GM12891 (cell line): ENCODE data around the gene PPP4R3B.
A peak's percentile ranks its signal among the peaks of the same experiment; 100 is the strongest.
"Not testable (repeated sequence)": the region's sequence is repeated elsewhere in the genome, so short reads cannot be mapped to it uniquely, and the experiment has no call there.

Source experiments
- DNase-seq: peaks from one replicate; pipeline ENCODE4 v3.0.0; 2011; ENCODE audit warnings: low spot score; ENCODE audit not compliant: insufficient read length
- FAIRE-seq: peaks from 2 replicates; lab custom pipeline; 2011; peaks lifted over from hg19 to GRCh38; lab: Jason Lieb, UNC
- PAX5 ChIP-seq: IDR thresholded peaks from 2 replicates; pipeline ENCODE4 v1.6.1; 2011; ENCODE audit warnings: low read length, moderate library complexity, mild to moderate bottlenecking; ENCODE audit not compliant: insufficient read depth, severe bottlenecking
- POLR2A ChIP-seq: IDR thresholded peaks from 2 replicates; pipeline ENCODE4 v1.6.1; 2011; ENCODE audit warnings: low read depth, low read length, control low read depth
- POLR2AphosphoS5 ChIP-seq: IDR thresholded peaks from 2 replicates; pipeline ENCODE4 v1.6.1; 2011; ENCODE audit warnings: low read depth, low read length, control low read depth
- POU2F2 ChIP-seq: IDR thresholded peaks from 2 replicates; pipeline ENCODE4 v1.6.1; 2011; ENCODE audit warnings: low read depth, mild to moderate bottlenecking, control low read depth, low read length, moderate library complexity
- SPI1 ChIP-seq: IDR thresholded peaks from 2 replicates; pipeline ENCODE4 v1.6.1; 2011; ENCODE audit warnings: low read depth, low read length, control low read depth
- TAF1 ChIP-seq: IDR thresholded peaks from 2 replicates; pipeline ENCODE4 v1.6.1; 2011; ENCODE audit warnings: low read depth, low read length, control low read depth

Gene PPP4R3B

DNA sequence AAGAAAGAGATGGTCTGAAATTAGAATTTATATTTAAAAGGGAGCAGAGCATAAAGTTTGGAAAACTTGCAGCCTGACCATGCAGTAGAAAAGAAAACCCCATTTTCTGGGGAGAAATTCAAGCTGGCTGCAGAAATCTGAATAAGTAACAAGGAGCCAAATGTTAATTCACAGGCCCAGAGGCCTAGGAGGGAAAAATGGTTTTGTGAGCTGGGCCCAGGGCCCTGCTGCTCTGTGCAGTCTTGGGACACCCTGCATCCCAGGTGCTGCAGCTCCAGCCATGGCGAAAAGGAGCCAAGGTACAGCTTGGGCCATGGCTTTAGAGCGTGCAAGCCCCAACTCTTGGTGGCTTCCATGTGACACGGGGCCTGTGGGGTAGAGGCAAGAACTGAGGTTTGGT lies 56.6 kb downstream of the PPP4R3B start:
- DNase-seq (no peak), FAIRE-seq (no peak)
- TF ChIP-seq SPI1 (no peak), POLR2A (no peak), POU2F2 (no peak), PAX5 (no peak), POLR2AphosphoS5 (no peak)

GRCh38 chr2:55556809-55557208 lies 60.6 kb downstream of the PPP4R3B start:
- FAIRE-seq: no peak
- no peak for TF ChIP-seq POLR2A
- no peak for TF ChIP-seq PAX5
- TF ChIP-seq TAF1: no peak
- no peak for TF ChIP-seq SPI1
- TF ChIP-seq POLR2AphosphoS5: no peak
- TF ChIP-seq POU2F2: no peak
- no peak for DNase-seq

DNA sequence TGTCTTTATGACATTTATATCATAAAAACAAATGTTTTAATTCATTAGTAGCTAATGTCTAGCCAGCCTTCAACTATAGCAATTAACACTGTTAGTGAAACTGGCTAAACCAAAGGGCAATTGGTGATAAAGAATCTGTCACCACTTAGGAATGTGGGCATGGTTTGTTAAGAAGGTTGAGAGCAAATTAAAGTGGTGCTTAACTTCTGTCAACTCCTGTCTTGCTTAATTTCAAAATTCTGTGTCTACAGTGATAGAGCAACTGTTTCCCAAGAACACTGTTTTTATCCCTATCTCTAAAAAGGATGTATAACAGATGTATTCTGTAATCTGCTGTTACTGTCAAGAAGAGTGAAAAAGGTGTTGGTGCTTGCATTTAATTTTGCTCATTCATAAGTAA lies 61.4 kb downstream of the PPP4R3B start:
- FAIRE-seq: no peak
- DNase-seq: no peak
- TF ChIP-seq POU2F2 (no peak), TAF1 (no peak), PAX5 (no peak), POLR2AphosphoS5 (no peak), SPI1 (no peak), POLR2A (no peak)

DNA sequence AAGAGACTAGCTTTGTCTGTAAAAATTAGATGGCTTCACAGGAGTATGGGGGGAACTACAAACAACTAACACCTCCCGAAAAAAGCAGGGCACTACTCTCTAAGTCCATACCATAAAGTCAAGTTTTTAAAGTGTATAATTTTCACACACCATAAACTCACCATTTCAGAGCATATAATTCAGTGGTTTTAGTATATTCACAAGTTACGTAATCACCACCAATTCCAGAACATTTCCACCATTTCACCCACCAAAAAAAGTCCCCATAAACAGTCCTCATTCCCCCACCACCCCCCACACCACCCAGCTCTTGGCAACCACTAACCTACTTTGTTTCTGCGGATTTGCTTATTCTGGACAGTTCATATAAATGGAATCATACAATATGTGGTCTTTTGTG lies 64.1 kb downstream of the PPP4R3B start:
- FAIRE-seq (no peak), DNase-seq (no peak)
- no peak for TF ChIP-seq PAX5
- TF ChIP-seq POLR2A: no peak
- TF ChIP-seq TAF1: no peak
- TF ChIP-seq SPI1: no peak
- no peak for TF ChIP-seq POLR2AphosphoS5
- no peak for TF ChIP-seq POU2F2

DNA sequence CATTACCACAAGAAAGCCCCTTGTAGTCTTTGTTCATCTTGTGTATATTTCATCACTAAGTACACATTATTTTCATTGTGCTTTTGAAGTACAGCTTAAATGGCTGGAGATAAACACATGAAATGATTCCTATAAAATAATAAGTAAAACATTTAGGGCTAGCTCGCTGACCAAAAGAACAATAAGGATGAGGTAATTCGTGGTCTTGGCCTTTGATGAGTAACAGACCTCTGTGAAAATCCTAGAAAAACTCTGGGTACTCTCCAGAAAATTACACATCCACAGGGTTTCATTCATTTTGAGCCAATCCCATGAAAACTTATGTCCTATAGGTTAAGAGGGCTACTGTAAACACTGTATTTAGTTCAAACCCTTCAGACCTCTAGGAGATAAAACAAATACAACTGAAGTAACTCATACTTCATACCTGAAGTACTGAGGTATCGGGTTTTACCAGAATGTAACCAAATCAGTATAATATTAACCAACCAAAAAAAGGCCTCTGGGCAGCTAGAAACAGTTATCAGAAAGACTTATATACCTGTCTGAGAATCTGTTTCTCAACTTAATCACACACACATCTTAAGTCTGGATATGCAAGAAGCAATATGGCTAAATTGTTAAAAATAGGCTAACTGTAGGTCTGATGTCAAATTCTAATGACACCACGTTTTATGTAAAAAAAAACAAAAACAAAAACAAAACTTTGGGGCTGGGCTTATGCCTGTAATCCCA lies 66.9 kb downstream of the PPP4R3B start:
- no peak for FAIRE-seq
- TF ChIP-seq TAF1 (no peak), SPI1 (no peak), POLR2AphosphoS5 (no peak), PAX5 (no peak), POU2F2 (no peak), POLR2A (no peak)
- DNase-seq: no peak

DNA sequence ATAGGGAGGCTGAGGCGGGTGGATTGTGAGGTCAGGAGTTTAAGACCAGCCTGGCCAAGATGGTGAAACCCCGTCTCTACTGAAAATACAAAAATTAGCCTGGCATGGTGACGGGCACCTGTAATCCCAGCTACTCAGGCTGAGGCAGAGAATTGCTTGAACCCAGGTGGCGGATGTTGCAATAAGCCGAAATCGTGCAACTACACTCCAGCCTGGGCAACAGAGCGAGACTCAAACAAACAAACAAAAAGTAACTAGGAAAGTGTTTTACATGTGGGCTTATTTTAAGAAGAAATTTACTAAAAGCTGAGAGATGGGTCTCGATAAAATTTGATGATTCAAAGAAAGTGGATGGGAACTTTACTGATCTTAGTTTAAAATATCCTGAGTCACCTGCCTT lies 69.7 kb downstream of the PPP4R3B start:
- FAIRE-seq, DNase-seq: not testable (repeated sequence)

GRCh38 chr2:55547001-55547400 lies 70.4 kb downstream of the PPP4R3B start:
- DNase-seq (no peak), FAIRE-seq (no peak)
- no peak for TF ChIP-seq SPI1

GRCh38 chr2:55530539-55531081 lies 86.8 kb downstream of the PPP4R3B start:
- TF ChIP-seq PAX5 (no peak), POU2F2 (no peak), SPI1 (no peak), POLR2A (no peak), POLR2AphosphoS5 (no peak), TAF1 (no peak)
- FAIRE-seq (no peak), DNase-seq (no peak)

DNA sequence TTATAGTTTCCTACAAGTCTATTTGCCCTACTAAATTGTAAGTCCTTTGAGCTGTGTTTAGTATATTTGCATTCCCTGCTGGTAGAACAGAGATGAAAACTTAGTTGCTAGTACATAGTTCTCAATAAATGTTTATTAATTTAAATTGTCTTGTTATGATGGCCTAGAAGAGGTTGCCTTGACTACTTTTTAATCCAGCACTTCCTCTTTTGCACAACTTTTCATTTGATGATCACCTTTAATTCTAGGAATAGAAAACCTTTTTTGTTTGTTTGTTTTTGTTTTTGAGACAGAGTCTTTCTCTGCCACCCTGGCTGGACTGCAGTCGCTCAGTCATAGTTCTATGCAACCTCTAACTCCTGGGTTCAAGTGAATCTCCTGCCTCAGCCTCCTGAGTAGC lies 91.2 kb downstream of the PPP4R3B start:
- TF ChIP-seq SPI1 (peak; percentile 47; the same call in 1 of the 2 replicates), POLR2A (no peak)
- DNase-seq (no peak), FAIRE-seq (no peak)

DNA sequence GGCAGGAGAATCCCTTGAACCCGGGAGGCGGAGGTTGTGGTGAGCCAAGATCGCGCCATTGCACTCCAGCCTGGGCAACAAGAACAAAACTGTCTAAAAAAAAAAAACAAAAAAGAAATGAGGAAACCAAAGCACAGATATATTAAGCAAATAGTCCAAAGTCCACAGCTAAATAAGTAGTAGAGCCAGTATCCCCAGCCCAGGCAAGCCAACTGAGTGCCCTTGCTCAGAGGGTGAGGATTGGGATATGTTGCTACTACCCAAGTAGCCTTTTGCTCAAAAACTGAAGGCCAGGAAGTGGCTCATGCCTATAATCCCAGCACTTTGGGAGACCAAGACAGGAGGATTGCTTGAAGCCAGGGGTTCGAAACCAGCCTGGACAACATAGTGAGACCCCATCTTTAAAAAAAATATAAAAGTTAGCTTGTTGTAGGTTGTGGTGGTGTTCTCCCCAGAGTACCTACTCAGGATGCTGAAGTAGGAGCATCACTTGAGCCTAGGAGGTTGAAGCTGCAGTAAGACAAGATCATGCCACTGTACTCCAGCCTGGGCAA lies 92.5 kb downstream of the PPP4R3B start:
- FAIRE-seq (no peak), DNase-seq (no peak)
- TF ChIP-seq PAX5 (no peak), SPI1 (no peak), POLR2AphosphoS5 (no peak), POU2F2 (no peak), TAF1 (no peak), POLR2A (no peak)
